CD4-positive, alpha-beta T cell treated with Interferon gamma for 1 hour (primary cell): ENCODE data around the gene C13orf46.
"Not testable (repeated sequence)": the region's sequence is repeated elsewhere in the genome, so short reads cannot be mapped to it uniquely, and the experiment has no call there.

Experiments used
- DNase-seq: peaks from one replicate; pipeline ENCODE4 v3.0.0-alpha.2; 2020

The C13orf46 gene

GRCh38 chr13:113920606-113921286 is 53.1 kb downstream of the C13orf46 start:
- no peak for DNase-seq

GRCh38 chr13:113919761-113920559 is 53.9 kb downstream of the C13orf46 start:
- no peak for DNase-seq

- DNase-seq, result no peak
Observed at GRCh38 chr13:113918981-113919701, 54.7 kb downstream of the C13orf46 start.

GRCh38 chr13:113918580-113918979 is 55.3 kb downstream of the C13orf46 start:
- no peak for DNase-seq

- no peak for DNase-seq
Observed at GRCh38 chr13:113917594-113918371, 56.1 kb downstream of the C13orf46 start.

- DNase-seq, result no peak
Observed at GRCh38 chr13:113917096-113917495, 56.8 kb downstream of the C13orf46 start.

- DNase-seq, result no peak
Observed at GRCh38 chr13:113916330-113916815, 57.5 kb downstream of the C13orf46 start.

GRCh38 chr13:113915786-113916329 is 58.0 kb downstream of the C13orf46 start:
- no peak for DNase-seq

GRCh38 chr13:113915012-113915763 is 58.7 kb downstream of the C13orf46 start:
- DNase-seq, result no peak

GRCh38 chr13:113914333-113915011 is 59.4 kb downstream of the C13orf46 start:
- DNase-seq, result no peak

GRCh38 chr13:113913838-113914237 is 60.0 kb downstream of the C13orf46 start:
- DNase-seq, result not testable (repeated sequence)

GRCh38 chr13:113913408-113913807 is 60.5 kb downstream of the C13orf46 start:
- DNase-seq, result not testable (repeated sequence)

GRCh38 chr13:113912596-113912995 is 61.3 kb downstream of the C13orf46 start:
- no peak for DNase-seq

GRCh38 chr13:113907635-113908617 is 66.0 kb downstream of the C13orf46 start:
- DNase-seq, result no peak

- DNase-seq, result no peak
Observed at GRCh38 chr13:113906571-113906970, 67.3 kb downstream of the C13orf46 start.

GRCh38 chr13:113905942-113906341 is 67.9 kb downstream of the C13orf46 start:
- DNase-seq, result no peak

- no peak for DNase-seq
Observed at GRCh38 chr13:113905018-113905417, 68.9 kb downstream of the C13orf46 start.

- DNase-seq, result no peak
Observed at GRCh38 chr13:113904411-113904810, 69.5 kb downstream of the C13orf46 start.

GRCh38 chr13:113903912-113904311 is 70.0 kb downstream of the C13orf46 start:
- no peak for DNase-seq
